OCI-LY7 (cell line): Measurements from ENCODE around the gene NFATC1. TPM values are rescaled to one million over a fixed set of nuclear protein-coding genes. Genes with fewer than 3 reads are reported as not detected.

Experiments
- BruUV-seq: library from RNA; stranded (reverse); fragments of 400-500 nt; replicated peaks from 2 replicates; lab custom pipeline; 2021; lab: Mats Ljungman, UMichigan
- CTCF ChIA-PET: fragments of 300-600 bp; sonication (Branson Sonifier 250); formaldehyde crosslinking; loops from one replicate; lab custom pipeline; 2022; ENCODE audit warnings: antibody characterized with exemption; ENCODE audit not compliant: unreplicated experiment; lab: Charles Lee
- POLR2A ChIA-PET: fragments of 300-600 bp; sonication (Branson Sonifier 250); formaldehyde crosslinking; loops from one replicate; lab custom pipeline; 2022; ENCODE audit warnings: antibody characterized with exemption; lab: Charles Lee
- DNase-seq: peaks from one replicate; pipeline ENCODE4 v3.0.0-alpha.2; 2015; ENCODE audit warnings: low spot score
- H2AFZ ChIP-seq: fragments of 200-600 bp; sonication (generic), shearing (Covaris generic); 2 replicates; pipeline ENCODE4 v1.6.1; 2014; ENCODE audit warnings: mild to moderate bottlenecking, antibody characterized with exemption, low read length, moderate library complexity
- H3K27ac ChIP-seq: fragments of 200-600 bp; sonication (generic); 2 replicates; pipeline ENCODE4 v1.5.1; 2014; ENCODE audit warnings: mixed run types, low read depth, mild to moderate bottlenecking, moderate library complexity, low read length, inconsistent platforms; ENCODE audit not compliant: poor library complexity, severe bottlenecking
- H3K36me3 ChIP-seq: fragments of 200-600 bp; sonication (generic); 2 replicates; pipeline ENCODE4 v1.6.1; 2014; ENCODE audit warnings: mild to moderate bottlenecking, antibody characterized with exemption, low read length, moderate library complexity, mixed read lengths; ENCODE audit not compliant: insufficient read depth
- H3K4me1 ChIP-seq: fragments of 200-600 bp; sonication (generic); 2 replicates; pipeline ENCODE4 v1.5.1; 2014; ENCODE audit warnings: mild to moderate bottlenecking, low read length; ENCODE audit not compliant: insufficient read depth, poor library complexity, severe bottlenecking
- H3K4me2 ChIP-seq: fragments of 200-600 bp; sonication (generic); 2 replicates; pipeline ENCODE4 v1.6.1; 2014; ENCODE audit warnings: mild to moderate bottlenecking, low read length
- H3K4me3 ChIP-seq: fragments of 200-600 bp; sonication (generic); 2 replicates; pipeline ENCODE4 v1.5.1; 2014; ENCODE audit warnings: mild to moderate bottlenecking, low read depth, low read length; ENCODE audit not compliant: poor library complexity, severe bottlenecking
- H3K79me2 ChIP-seq: fragments of 200-600 bp; sonication (generic); 2 replicates; pipeline ENCODE4 v1.6.1; 2016; ENCODE audit warnings: low read depth, mild to moderate bottlenecking, low read length, moderate library complexity, mixed read lengths; ENCODE audit not compliant: insufficient read depth
- H3K9me2 ChIP-seq: fragments of 200-600 bp; sonication (generic); 2 replicates; pipeline ENCODE4 v1.6.1; 2016; ENCODE audit warnings: mild to moderate bottlenecking, low read length, mixed read lengths; ENCODE audit not compliant: insufficient read depth
- H3K9me3 ChIP-seq: fragments of 200-600 bp; sonication (generic); 2 replicates; pipeline ENCODE4 v1.6.1; 2014; ENCODE audit warnings: mild to moderate bottlenecking, mixed run types, low read length, mixed read lengths
- H4K20me1 ChIP-seq: fragments of 200-600 bp; sonication (generic); 2 replicates; pipeline ENCODE4 v1.6.1; 2014; ENCODE audit warnings: mild to moderate bottlenecking, antibody characterized with exemption, low read length, moderate library complexity, mixed read lengths; ENCODE audit not compliant: insufficient read depth
- EZH2phosphoT487 ChIP-seq: fragments of 200-600 bp; sonication (generic); IDR thresholded peaks from 2 replicates; pipeline ENCODE4 v1.6.1; 2018; ENCODE audit warnings: low read depth, borderline replicate concordance, mild to moderate bottlenecking, mixed run types, antibody characterized with exemption, low read length, moderate library complexity, mixed read lengths
- intact Hi-C: fragments of 100-400 bp; cut with micrococcal nuclease; formaldehyde crosslinking; loops from one replicate; pipeline ENCODE4 v1.10.0; 2022; ENCODE audit not compliant: unreplicated experiment
- total RNA-seq, 2 experiments: library from RNA; depleted of rRNA in 1 of 2; stranded (reverse); fragments of >200 nt in 1 of 2; shearing (Covaris generic) in 1 of 2; gene quantifications; 2 replicates each; pipeline ENCODE4 v1.2.3, GENCODE V29; 2014 to 2022
- TF ChIP-seq, protein P1 (sequence below): fragments of 200-600 bp; sonication (generic); conservative IDR thresholded peaks from 2 replicates; pipeline ENCODE4 v1.5.1; 2014; ENCODE audit warnings: mild to moderate bottlenecking, antibody characterized with exemption, low read length, moderate library complexity, mixed read lengths

The NFATC1 gene
- total RNA-seq, 2 experiments from 2014 or later = 23.6 to 50.4 TPM

DNA sequence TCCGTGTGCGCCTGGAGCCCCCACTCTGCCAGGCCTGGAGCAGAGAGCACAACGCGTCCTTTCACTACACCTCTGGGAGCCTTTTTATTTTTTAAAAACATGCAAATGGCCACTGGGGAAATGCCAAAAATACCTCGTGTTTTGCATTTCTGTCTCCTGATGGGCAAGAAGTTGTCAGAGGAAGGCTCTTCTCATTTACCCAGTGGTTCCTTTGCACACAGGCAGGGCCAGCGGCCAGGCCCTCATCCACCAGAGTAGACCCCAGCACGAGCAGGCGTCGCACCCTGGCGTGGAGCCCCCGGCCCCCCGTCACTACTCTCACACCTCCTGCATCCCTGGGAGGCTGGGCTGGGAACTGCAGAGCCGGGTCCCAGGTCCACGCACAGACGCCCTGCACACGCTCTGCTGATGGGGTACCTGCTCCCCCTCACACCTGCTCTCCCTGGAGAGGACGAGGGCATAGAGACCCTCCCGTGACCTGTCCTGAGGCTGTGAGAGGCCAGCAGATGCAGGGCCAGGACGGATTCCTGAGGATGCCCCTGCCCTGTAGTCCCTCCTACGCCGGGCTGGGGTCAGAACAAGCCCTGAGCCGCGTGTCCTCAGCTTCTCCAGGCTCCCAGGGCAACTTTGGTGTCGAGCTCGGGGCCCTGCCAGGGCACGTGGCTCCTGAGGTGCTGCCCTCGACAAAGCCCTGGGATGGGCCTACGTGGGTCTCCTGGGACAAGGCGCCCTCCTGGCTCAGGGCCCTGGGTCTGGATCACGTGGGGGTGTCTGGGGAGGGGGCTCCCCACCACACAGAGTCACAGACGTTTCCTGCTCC is 65.0 kb downstream of the NFATC1 start:
- H3K4me3 ChIP-seq = peak overlapping the region; percentile 53
- DNase-seq = peak; percentile 82
- peaks cover 58% of the 10 kb centered on the region for H3K4me1 ChIP-seq

DNA sequence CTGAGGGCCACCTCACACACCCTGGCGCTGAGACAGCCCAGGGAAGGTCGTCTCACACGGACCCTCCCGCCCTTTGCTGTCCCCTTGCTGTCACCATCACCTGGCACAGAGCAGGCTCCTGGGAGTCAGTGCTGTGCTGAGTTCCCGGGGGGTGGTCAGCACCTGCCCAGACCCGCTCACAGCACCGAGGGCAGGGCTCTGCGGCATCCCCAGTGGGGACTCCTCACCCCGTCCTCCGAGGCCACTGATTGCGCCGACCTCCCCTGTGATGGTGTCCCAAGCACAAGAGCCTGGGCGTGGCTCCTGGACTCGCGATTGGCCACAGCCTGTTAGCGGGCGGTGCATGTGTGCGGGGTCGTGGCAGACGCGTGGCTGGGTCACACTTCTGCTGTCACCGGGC is 65.9 kb downstream of the NFATC1 start:
- peak overlapping the region; percentile 86 for H3K4me2 ChIP-seq
- ChIA-PET CTCF (no interaction called here), POLR2A (no interaction called here)
- H3K79me2 ChIP-seq = peaks cover 14% of the 10 kb centered on the region; the same call in 1 of the 2 replicates
- peak overlapping the region; percentile 97 for H3K27ac ChIP-seq
- TF ChIP-seq EZH2phosphoT487 = no peak
- TF ChIP-seq, protein P1, sequence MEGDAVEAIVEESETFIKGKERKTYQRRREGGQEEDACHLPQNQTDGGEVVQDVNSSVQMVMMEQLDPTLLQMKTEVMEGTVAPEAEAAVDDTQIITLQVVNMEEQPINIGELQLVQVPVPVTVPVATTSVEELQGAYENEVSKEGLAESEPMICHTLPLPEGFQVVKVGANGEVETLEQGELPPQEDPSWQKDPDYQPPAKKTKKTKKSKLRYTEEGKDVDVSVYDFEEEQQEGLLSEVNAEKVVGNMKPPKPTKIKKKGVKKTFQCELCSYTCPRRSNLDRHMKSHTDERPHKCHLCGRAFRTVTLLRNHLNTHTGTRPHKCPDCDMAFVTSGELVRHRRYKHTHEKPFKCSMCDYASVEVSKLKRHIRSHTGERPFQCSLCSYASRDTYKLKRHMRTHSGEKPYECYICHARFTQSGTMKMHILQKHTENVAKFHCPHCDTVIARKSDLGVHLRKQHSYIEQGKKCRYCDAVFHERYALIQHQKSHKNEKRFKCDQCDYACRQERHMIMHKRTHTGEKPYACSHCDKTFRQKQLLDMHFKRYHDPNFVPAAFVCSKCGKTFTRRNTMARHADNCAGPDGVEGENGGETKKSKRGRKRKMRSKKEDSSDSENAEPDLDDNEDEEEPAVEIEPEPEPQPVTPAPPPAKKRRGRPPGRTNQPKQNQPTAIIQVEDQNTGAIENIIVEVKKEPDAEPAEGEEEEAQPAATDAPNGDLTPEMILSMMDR = no peak
- H3K9me2 ChIP-seq = no peaks in the 10 kb centered on the region
- no peaks in the 10 kb centered on the region for H3K9me3 ChIP-seq
- H3K36me3 ChIP-seq = peaks cover 31% of the 10 kb centered on the region
- H2AFZ ChIP-seq = no peak overlapping the region
- no TSS peak for BruUV-seq
- no peak overlapping the region for H3K4me3 ChIP-seq
- no peaks in the 10 kb centered on the region for H4K20me1 ChIP-seq
- intact Hi-C loops = loop anchor here (2.0 kb wide), 2 partner anchors 57 to 65 kb away; no protein-coding TSS in a partner anchor
- DNase-seq = no peak
- H3K4me1 ChIP-seq = peaks cover 68% of the 10 kb centered on the region

More for the DNA sequence above, 65.0 kb downstream of the NFATC1 start:
- H3K36me3 ChIP-seq = peaks cover 31% of the 10 kb centered on the region
- no peak overlapping the region for H2AFZ ChIP-seq
- H3K79me2 ChIP-seq = peaks cover 14% of the 10 kb centered on the region; the same call in 1 of the 2 replicates
- TF ChIP-seq, protein P1 = no peak
- no peak for TF ChIP-seq EZH2phosphoT487
- BruUV-seq = TSS peak; percentile 43
- H3K9me2 ChIP-seq = no peaks in the 10 kb centered on the region
- no peaks in the 10 kb centered on the region for H3K9me3 ChIP-seq
- intact Hi-C loops = loop anchor here (2.0 kb wide), 2 partner anchors 56 to 64 kb away; no protein-coding TSS in a partner anchor
- H3K27ac ChIP-seq = peak overlapping the region; percentile 97
- no peaks in the 10 kb centered on the region for H4K20me1 ChIP-seq
- peak overlapping the region; percentile 86 for H3K4me2 ChIP-seq
- POLR2A ChIA-PET = no interaction called here
- CTCF ChIA-PET = no interaction called here
